NT2/D1 (cell line): ENCODE data around the gene FBXO42.
"Not testable (repeated sequence)": the region's sequence is repeated elsewhere in the genome, so short reads cannot be mapped to it uniquely, and the experiment has no call there.

Source experiments
- DNase-seq: peaks from one replicate; pipeline ENCODE4 v3.0.0-alpha.2; 2011; ENCODE audit warnings: low read depth, low spot score
- H3K27me3 ChIP-seq: 2 replicates; pipeline ENCODE4 v1.6.0; 2011; ENCODE audit warnings: mild to moderate bottlenecking; ENCODE audit not compliant: insufficient read length, insufficient read depth
- H3K36me3 ChIP-seq: 2 replicates; pipeline ENCODE4 v1.6.1; 2011; ENCODE audit warnings: mild to moderate bottlenecking, low read length, mixed read lengths; ENCODE audit not compliant: insufficient read depth, insufficient read length
- H3K4me1 ChIP-seq: 2 replicates; pipeline ENCODE4 v1.5.1; 2011; ENCODE audit not compliant: insufficient read depth, insufficient read length
- H3K4me3 ChIP-seq: 2 replicates; pipeline ENCODE4 v1.5.1; 2011; ENCODE audit warnings: low read depth; ENCODE audit not compliant: insufficient read length
- H3K9ac ChIP-seq: 2 replicates; pipeline ENCODE4 v1.6.0; 2011; ENCODE audit warnings: low read depth; ENCODE audit not compliant: insufficient read length
- H3K9me3 ChIP-seq: 2 replicates; pipeline ENCODE4 v1.5.1; 2011; ENCODE audit warnings: mild to moderate bottlenecking, low read length; ENCODE audit not compliant: insufficient read depth
- SUZ12 ChIP-seq: IDR thresholded peaks from 2 replicates; pipeline ENCODE4 v1.6.1; 2011; ENCODE audit not compliant: insufficient read length, insufficient read depth; ENCODE audit errors: extremely low read depth
- YY1 ChIP-seq: IDR thresholded peaks from 2 replicates; pipeline ENCODE4 v1.6.1; 2011; ENCODE audit not compliant: insufficient read length, insufficient read depth
- ZNF274 ChIP-seq: IDR thresholded peaks from 2 replicates; pipeline ENCODE4 v1.6.1; 2011; ENCODE audit warnings: mild to moderate bottlenecking, low read depth, low read length

Gene FBXO42

DNA sequence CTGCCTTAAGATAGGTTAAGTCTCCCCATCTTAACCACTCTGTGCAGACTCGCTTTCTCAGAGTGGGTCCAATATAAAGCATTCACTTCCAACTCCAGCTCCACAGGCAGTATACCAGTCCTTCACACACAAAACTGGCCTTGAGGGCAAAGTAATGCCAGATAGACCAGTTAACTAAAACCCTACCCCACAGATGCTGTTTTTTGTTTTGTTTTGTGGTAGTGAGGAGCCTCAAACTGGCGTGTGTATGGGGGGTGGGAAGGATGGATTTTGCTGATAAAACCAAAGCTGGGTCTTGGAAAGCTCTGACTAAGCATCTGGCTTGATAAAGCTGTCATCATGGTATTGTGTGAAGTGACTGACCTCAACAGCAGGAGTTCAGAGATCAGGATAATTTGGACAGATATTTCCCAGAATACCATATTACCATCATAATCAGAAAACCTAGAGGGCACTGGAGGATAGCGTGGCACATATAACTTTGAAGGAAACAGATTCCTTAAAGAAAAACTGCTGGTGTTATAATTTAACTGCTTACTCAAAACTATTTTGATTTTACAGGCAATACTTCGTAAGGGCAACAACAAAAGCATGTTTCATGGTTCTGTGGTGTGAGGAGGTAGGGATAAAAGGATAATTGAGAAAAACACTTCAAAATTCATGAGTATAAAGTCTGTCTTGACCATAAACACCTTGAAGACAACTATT lies 85.7 kb downstream of the FBXO42 start:
- Histone ChIP-seq H3K9me3 (no peaks in the 10 kb centered on the region), H3K4me3 (no peak overlapping the region), H3K4me1 (no peaks in the 10 kb centered on the region), H3K9ac (no peak overlapping the region), H3K36me3 (no peaks in the 10 kb centered on the region), H3K27me3 (no peaks in the 10 kb centered on the region)
- TF ChIP-seq ZNF274 (no peak), YY1 (no peak), SUZ12 (no peak)
- no peak for DNase-seq

DNA sequence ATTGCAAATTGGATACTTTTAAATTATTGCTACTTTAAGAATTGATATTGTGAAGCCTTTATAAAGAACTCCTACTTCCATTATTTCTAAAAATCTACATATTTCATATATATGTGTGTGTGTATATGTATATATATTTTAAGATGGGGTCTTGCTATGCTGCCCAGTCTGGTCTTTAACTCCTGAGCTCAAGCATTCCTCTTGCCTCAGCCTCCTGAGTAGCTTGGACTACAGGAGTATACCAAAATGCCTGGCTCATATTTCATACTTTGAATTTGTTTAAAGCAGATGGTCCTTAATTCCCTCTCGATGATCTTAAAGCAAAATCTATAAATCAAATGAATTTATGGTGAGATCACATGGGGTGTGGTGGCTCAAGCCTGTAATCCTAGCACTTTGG lies 90.2 kb downstream of the FBXO42 start:
- DNase-seq = no peak

DNA sequence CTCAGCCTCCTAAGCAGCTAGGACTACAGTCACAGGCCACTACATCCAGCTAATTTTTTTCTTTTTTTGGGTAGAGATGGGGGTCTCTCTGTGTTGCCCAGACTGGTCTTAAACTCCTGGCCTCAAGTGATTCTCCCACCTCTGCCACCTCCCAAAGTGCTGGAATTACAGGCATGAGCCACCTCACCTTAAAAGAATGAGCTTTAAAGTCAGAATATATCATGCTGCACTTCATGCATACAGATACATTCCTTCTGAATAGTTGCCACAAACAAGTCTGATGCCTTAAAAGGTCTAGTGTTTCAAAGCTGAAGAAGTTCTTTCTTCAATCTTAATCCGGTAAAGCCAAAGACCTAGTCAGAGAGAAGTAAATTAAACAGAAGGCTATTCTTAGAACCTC lies 91.5 kb downstream of the FBXO42 start:
- Histone ChIP-seq H3K9ac (no peak overlapping the region), H3K4me3 (no peak overlapping the region), H3K27me3 (no peaks in the 10 kb centered on the region), H3K4me1 (no peaks in the 10 kb centered on the region), H3K9me3 (no peaks in the 10 kb centered on the region), H3K36me3 (peaks cover 7% of the 10 kb centered on the region)
- DNase-seq = no peak
- TF ChIP-seq ZNF274 = no peak
- TF ChIP-seq YY1 = no peak
- TF ChIP-seq SUZ12 = no peak

More for the DNA sequence above, 90.2 kb downstream of the FBXO42 start:
- H3K9ac ChIP-seq = no peak overlapping the region
- TF ChIP-seq ZNF274 (no peak), SUZ12 (no peak), YY1 (no peak)
- H3K4me3 ChIP-seq = no peak overlapping the region
- H3K36me3 ChIP-seq = no peaks in the 10 kb centered on the region
- no peaks in the 10 kb centered on the region for H3K9me3 ChIP-seq
- H3K27me3 ChIP-seq = no peaks in the 10 kb centered on the region
- H3K4me1 ChIP-seq = no peaks in the 10 kb centered on the region

DNA sequence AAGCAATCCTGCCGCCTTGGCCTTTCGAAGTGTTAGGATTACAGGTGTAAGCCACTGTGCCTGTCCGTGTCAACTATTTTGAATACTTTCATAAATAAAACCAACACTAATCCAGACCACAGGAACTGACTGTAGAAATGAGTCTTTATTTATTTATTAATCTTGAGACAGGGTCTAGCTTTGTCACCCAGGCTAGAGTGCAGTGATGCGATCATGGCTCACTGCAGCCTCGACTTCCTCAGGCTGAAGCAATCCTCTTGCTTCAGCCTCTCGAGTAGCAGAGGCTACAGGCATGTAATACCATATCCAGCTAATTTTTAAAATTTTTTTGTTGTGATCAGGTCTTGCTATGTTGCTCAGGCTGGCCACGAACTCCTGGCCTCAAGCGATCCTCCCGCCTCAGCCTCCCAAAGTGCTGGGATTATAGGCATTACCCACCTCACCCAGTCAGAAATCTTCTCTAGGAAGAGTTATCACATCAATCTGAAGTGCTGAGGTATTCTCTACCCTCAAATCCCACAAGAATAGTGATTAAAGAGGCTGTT lies 93.6 kb downstream of the FBXO42 start:
- H3K4me3 ChIP-seq = no peak overlapping the region
- TF ChIP-seq YY1 = no peak
- TF ChIP-seq ZNF274 = no peak
- TF ChIP-seq SUZ12 = no peak
- no peaks in the 10 kb centered on the region for H3K4me1 ChIP-seq
- no peak for DNase-seq
- H3K27me3 ChIP-seq = no peaks in the 10 kb centered on the region
- no peak overlapping the region for H3K9ac ChIP-seq
- H3K36me3 ChIP-seq = peaks cover 28% of the 10 kb centered on the region
- no peaks in the 10 kb centered on the region for H3K9me3 ChIP-seq

DNA sequence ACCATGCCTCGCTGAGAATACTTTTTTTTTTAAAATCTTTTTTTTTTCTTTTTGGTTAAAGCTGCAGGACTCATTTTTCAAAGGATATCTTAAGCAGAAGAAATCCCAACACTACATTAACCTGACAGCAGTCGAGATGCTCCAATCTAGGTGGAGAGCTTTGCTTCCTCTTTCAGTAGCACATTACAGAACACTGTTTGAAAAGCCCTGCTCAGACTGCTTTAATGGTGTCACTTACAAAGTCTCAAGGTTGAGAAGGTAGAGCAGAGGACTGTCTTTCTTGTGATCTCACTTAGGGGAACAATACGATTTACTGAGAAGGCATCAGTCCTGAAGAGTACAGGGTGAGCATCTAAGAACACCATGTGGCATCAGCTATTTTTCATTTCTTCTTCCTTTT lies 94.3 kb downstream of the FBXO42 start:
- no peaks in the 10 kb centered on the region for H3K9me3 ChIP-seq
- H3K4me1 ChIP-seq = no peaks in the 10 kb centered on the region
- H3K27me3 ChIP-seq = no peaks in the 10 kb centered on the region
- no peak for DNase-seq
- H3K36me3 ChIP-seq = peaks cover 35% of the 10 kb centered on the region
- H3K9ac ChIP-seq = no peak overlapping the region
- TF ChIP-seq SUZ12 (no peak), YY1 (no peak), ZNF274 (no peak)
- no peak overlapping the region for H3K4me3 ChIP-seq

DNA sequence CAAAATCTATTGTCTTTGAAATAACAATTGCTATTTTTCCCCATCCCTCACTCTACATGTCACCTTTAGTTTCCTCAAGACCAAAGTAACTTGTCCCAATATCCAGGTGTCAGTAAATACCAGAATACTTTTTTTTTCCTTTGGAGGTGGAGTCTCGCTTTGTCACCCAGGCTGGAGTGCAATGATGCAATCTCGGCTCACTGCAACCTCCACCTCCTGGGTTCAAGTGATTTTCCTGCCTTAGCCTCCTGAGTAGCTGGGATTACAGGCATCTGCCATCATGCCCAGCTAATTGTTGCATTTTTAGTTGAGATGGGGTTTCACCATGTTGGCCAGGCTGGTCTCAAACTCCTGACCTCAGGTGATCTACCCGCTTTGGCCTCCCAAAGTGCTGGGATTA lies 94.7 kb downstream of the FBXO42 start:
- peaks cover 36% of the 10 kb centered on the region for H3K36me3 ChIP-seq
- not testable (repeated sequence) for H3K9ac ChIP-seq, H3K27me3 ChIP-seq, H3K9me3 ChIP-seq, H3K4me3 ChIP-seq, DNase-seq, H3K4me1 ChIP-seq

DNA sequence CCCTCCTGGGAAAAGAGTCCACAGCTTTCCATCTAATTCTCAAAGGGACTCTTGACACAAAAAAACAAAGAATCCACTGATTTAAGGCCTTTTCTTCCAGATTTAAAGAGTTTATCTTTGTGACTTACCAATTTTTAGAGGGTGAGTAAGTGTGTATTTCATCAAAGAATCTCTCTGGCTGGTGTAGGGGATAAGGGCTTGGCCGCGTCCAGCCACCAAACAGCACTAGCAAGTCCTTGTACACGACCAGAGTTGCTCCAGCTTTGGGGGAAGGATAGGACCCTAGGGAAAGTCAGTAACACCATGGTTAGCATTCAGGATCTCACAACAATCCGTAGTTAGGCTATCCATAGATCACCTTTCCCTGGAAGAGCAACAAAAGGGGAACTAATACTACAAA lies 95.8 kb downstream of the FBXO42 start:
- no peaks in the 10 kb centered on the region for H3K9me3 ChIP-seq
- TF ChIP-seq YY1 (no peak), ZNF274 (no peak), SUZ12 (no peak)
- H3K27me3 ChIP-seq = no peaks in the 10 kb centered on the region
- no peak overlapping the region for H3K9ac ChIP-seq
- H3K4me3 ChIP-seq = no peak overlapping the region
- H3K4me1 ChIP-seq = no peaks in the 10 kb centered on the region
- H3K36me3 ChIP-seq = peaks cover 45% of the 10 kb centered on the region
- no peak for DNase-seq
